ENCODE data around the gene SPOCK1.

GRCh38 chr5:137085206-137085605 lies 413.9 kb downstream of the SPOCK1 start:
- no peak for TF ChIP-seq CTCF (IDR thresholded peaks at IDR 0.05 in 8 of 11, conservative IDR thresholded peaks at IDR 0.05 in 3 of 11)
- no peak for TF ChIP-seq POLR2A (IDR thresholded peaks at IDR 0.05)
